Activated naive CD4-positive, alpha-beta T cell treated with anti-CD3 and anti-CD28 coated beads for 36 hours (primary cell): ENCODE results near the gene ABCD4. TPM values are rescaled to one million over a fixed set of nuclear protein-coding genes. Genes with fewer than 3 reads are reported as not detected.

Experiments used
- CTCF ChIA-PET: fragments of 350-600 bp; sonication (Branson Sonifier 250); formaldehyde crosslinking; loops from one replicate; lab custom pipeline; 2021; ENCODE audit warnings: antibody characterized with exemption; lab: Charles Lee
- DNase-seq: peaks from one replicate; pipeline ENCODE4 v3.0.0-alpha.2; 2020
- H3K27ac Mint-ChIP-seq: one replicate; pipeline ENCODE4 v1.8.0; 2021; ENCODE audit warnings: mild to moderate bottlenecking, mixed read lengths
- H3K27me3 Mint-ChIP-seq: one replicate; pipeline ENCODE4 v1.8.0; 2021; ENCODE audit warnings: low read depth, mixed read lengths
- H3K36me3 Mint-ChIP-seq: one replicate; pipeline ENCODE4 v1.8.0; 2021; ENCODE audit warnings: low read depth, mixed read lengths
- H3K4me1 Mint-ChIP-seq: one replicate; pipeline ENCODE4 v1.8.0; 2021; ENCODE audit warnings: low read depth, mixed read lengths
- H3K4me3 Mint-ChIP-seq: one replicate; pipeline ENCODE4 v1.8.0; 2021; ENCODE audit warnings: mild to moderate bottlenecking, moderate library complexity, mixed read lengths
- H3K9me3 Mint-ChIP-seq: one replicate; pipeline ENCODE4 v1.8.0; 2021; ENCODE audit warnings: mixed read lengths
- intact Hi-C: fragments of 100-400 bp; cut with micrococcal nuclease; formaldehyde crosslinking; loops from one replicate; pipeline ENCODE4 v1.15.1; 2023
- total RNA-seq, 2 experiments: library from RNA; stranded (reverse); gene quantifications; one replicate each; pipeline ENCODE4 v1.2.3, GENCODE V29; 2021

The ABCD4 gene
- total RNA-seq, 2 experiments from 2014 or later, result 41.4 to 43.9 TPM

DNA sequence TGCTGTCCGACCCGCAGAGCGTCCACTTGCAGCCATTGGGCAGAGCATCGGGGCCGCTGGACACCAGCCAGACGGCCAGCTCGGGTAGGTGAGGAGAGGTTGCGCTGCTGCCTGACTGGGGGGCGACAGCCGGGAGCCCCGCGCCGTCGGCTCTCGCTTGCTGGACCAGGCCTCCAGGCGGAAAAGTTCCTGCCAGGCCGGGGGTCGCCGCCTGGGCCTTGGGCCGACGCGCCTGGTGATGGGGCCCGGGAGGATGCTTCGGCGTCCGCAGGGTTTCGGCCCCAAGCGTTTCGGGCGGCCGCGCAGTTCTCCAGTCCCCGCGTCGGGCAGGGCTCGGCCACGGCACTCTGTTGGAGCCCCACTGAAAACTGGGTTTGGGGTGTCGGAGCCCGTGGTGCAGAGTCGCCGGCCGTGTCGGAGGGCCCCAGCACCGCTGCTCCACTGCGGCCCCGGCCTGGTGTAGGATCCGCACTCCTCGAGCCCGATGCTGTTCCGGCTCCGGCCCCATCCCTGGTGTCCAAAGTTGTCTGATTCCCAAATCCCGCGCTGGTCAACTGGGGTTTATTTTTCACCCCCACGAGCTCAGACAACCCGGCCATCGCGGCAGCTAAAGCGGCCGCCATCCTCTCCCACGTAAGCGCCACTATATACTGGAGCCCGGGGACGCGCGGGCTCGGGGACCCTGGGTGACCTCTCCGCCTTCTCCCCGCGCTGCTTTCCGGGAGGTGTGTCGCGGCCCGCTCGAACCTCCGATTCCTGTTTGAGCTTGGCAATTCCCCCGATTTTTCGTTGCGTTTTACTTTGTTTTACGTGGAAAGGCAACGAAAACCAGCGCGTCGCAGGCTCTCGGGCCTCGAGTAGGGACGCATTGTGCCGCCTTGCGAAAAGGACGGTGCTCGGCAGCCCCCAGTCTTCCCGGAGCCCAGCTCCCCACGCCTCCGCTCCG is 62.6 kb downstream of the ABCD4 start:
- CTCF ChIA-PET, result interaction anchor here (1.0 to 1.5 kb wide), 2 partner anchors 17 to 26 kb away, joined by 3 to 4 read pairs; no protein-coding TSS in a partner anchor
- no peaks in the 10 kb centered on the region for H3K36me3 Mint-ChIP-seq
- H3K4me3 Mint-ChIP-seq, result peak overlapping the region; percentile 30
- no peak for DNase-seq
- H3K27ac Mint-ChIP-seq, result no peak overlapping the region
- peaks cover 15% of the 10 kb centered on the region for H3K4me1 Mint-ChIP-seq
- H3K9me3 Mint-ChIP-seq, result no peaks in the 10 kb centered on the region
- H3K27me3 Mint-ChIP-seq, result peaks cover 69% of the 10 kb centered on the region
- intact Hi-C loops, result no loop called here

GRCh38 chr14:74238974-74239847 is 63.5 kb downstream of the ABCD4 start, which contains the start of gene VSX2:
Gene VSX2 (plus strand): TSS chr14:74239449. CDS start chr14:74239562, 113 bp downstream.
- CTCF ChIA-PET, result interaction anchor here (1.2 to 1.5 kb wide), 3 partner anchors 18 to 65 kb away, joined by 3 to 4 read pairs (median 4); no protein-coding TSS in a partner anchor
- peaks cover 15% of the 10 kb centered on the region for H3K4me1 Mint-ChIP-seq
- H3K27me3 Mint-ChIP-seq, result peaks cover 60% of the 10 kb centered on the region
- intact Hi-C loops, result no loop called here
- H3K27ac Mint-ChIP-seq, result no peak within 1 kb of the TSS
- peak within 1 kb of the TSS; percentile 30 for H3K4me3 Mint-ChIP-seq
- DNase-seq, result no peak
- no peaks in the 10 kb centered on the region for H3K9me3 Mint-ChIP-seq
- no peaks in the 10 kb centered on the region for H3K36me3 Mint-ChIP-seq

DNA sequence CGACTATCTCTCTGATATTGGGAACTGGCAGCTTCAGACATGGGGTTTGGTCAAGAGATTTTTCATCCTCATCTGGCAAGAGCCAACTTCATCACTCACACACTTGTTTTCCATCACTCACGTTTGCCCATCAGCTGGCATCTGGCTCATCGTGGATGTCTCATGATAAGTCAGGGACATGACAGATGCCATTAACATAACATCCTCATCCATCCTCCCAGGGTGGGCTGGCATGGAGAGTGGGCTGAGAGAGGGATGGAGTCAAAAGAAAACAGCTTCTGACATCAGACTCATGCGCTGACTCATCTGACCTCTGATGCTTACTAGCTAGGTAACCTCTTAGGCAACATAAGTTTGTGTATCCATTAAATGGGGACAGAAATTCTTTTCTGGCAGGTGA is 65.3 kb downstream of the ABCD4 start:
- H3K4me1 Mint-ChIP-seq, result peaks cover 15% of the 10 kb centered on the region
- no peaks in the 10 kb centered on the region for H3K36me3 Mint-ChIP-seq
- CTCF ChIA-PET, result no interaction called here
- no peak for DNase-seq
- H3K4me3 Mint-ChIP-seq, result no peak overlapping the region
- no peak overlapping the region for H3K27ac Mint-ChIP-seq
- H3K9me3 Mint-ChIP-seq, result no peaks in the 10 kb centered on the region
- H3K27me3 Mint-ChIP-seq, result peaks cover 46% of the 10 kb centered on the region
- intact Hi-C loops, result no loop called here

Other genes starting within 250 kb of the ABCD4 start
- gene ALDH6A1, start 218.5 kb downstream of the ABCD4 start, total RNA-seq, result 10 to 100 TPM; 24.0 to 25.3 TPM
- gene LIN52, start 218.0 kb downstream of the ABCD4 start, total RNA-seq, result 10 to 100 TPM; 10.7 to 13.6 TPM
- gene VSX2, start 63.5 kb downstream of the ABCD4 start, total RNA-seq, result not detected
- gene VRTN, start 45.5 kb upstream of the ABCD4 start, total RNA-seq, result not detected
- gene SYNDIG1L, start 123.3 kb upstream of the ABCD4 start, total RNA-seq, result not detected
- gene NPC2, start 190.4 kb upstream of the ABCD4 start, total RNA-seq, result 10 to 100 TPM; 36.3 to 38.0 TPM
- 10 to 100 TPM; 27.7 to 30.9 TPM for gene ISCA2, start 190.8 kb upstream of the ABCD4 start, total RNA-seq